Nephron (organoid): ENCODE measurements around the gene WWOX.

Source experiments
- H3K27ac Mint-ChIP-seq, 3 experiments: 2 replicates each; pipeline ENCODE4 v1.8.0; 2020; ENCODE audit warnings: mixed read lengths in 3 of 3, mild to moderate bottlenecking in 2 of 3, moderate library complexity in 1 of 3
- H3K27me3 Mint-ChIP-seq: 2 replicates; pipeline ENCODE4 v1.8.0; 2021; ENCODE audit warnings: low read depth, mild to moderate bottlenecking, moderate library complexity, mixed read lengths
- H3K36me3 Mint-ChIP-seq: 2 replicates; pipeline ENCODE4 v1.8.0; 2020; ENCODE audit warnings: low read depth, mixed read lengths
- H3K4me1 Mint-ChIP-seq: 2 replicates; pipeline ENCODE4 v1.8.0; 2020; ENCODE audit warnings: mixed read lengths
- H3K4me3 Mint-ChIP-seq, 3 experiments: 2 replicates each; pipeline ENCODE4 v1.8.0; 2020; ENCODE audit warnings: mild to moderate bottlenecking in 3 of 3, mixed read lengths in 3 of 3, moderate library complexity in 2 of 3
- H3K9me3 Mint-ChIP-seq: 2 replicates; pipeline ENCODE4 v1.8.0; 2020; ENCODE audit warnings: mixed read lengths
- TF ChIP-seq, protein P1 (sequence below), 3 experiments: fragments of 200-600 bp; sonication (generic); IDR thresholded peaks; one replicate each; pipeline ENCODE4 v1.5.0; 2021; ENCODE audit warnings: antibody characterized with exemption in 3 of 3; ENCODE audit not compliant: unreplicated experiment in 3 of 3

The WWOX gene

DNA sequence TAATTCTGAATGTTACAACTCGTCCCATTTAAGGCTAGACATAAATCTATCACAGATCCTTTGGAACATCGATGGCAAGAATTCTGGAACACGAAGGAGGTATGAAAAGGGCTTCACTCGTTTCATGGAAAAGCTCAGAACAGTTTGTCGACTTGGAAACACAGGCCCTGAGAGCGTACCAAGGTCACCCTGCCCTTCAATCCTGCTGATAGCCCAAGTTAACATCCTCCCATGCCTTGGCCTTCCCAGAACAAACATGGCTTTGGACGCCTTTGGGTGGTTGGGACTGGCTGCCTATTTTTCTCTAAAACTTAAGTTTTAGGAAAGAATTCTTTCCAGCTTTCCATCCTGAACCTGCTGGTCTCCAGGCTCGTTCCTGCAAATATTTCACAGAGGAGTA is 1105.0 kb downstream of the WWOX start:
- Mint-ChIP-seq H3K36me3 (no peaks in the 10 kb centered on the region), H3K27ac (no peak overlapping the region), H3K4me3 (no peak overlapping the region), H3K27me3 (peaks cover 23% of the 10 kb centered on the region), H3K9me3 (no peaks in the 10 kb centered on the region), H3K4me1 (no peaks in the 10 kb centered on the region)
- TF ChIP-seq, protein P1, sequence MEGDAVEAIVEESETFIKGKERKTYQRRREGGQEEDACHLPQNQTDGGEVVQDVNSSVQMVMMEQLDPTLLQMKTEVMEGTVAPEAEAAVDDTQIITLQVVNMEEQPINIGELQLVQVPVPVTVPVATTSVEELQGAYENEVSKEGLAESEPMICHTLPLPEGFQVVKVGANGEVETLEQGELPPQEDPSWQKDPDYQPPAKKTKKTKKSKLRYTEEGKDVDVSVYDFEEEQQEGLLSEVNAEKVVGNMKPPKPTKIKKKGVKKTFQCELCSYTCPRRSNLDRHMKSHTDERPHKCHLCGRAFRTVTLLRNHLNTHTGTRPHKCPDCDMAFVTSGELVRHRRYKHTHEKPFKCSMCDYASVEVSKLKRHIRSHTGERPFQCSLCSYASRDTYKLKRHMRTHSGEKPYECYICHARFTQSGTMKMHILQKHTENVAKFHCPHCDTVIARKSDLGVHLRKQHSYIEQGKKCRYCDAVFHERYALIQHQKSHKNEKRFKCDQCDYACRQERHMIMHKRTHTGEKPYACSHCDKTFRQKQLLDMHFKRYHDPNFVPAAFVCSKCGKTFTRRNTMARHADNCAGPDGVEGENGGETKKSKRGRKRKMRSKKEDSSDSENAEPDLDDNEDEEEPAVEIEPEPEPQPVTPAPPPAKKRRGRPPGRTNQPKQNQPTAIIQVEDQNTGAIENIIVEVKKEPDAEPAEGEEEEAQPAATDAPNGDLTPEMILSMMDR (IDR thresholded peaks at IDR 0.05; ENCODE audit: unreplicated experiment in 3 of 3) = no peak

DNA sequence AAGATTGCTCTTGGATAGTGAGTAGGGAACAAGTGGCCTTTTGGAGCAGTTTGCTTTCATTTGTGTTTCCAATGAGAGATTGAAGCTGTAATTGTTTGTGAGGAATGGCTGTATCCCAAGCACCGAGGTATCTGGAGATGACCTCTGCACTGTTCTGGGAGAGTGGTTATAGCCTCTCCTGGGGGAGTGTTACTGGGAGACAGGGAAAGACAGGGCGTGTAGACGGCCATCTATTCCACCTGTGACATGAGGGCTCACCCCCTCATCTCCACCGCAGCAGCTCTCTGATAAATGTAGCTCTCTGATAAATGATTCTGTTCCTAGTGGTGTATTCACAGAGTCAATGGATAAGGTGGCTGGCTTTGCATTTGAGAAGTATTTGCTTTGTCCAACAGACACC is 1107.4 kb downstream of the WWOX start:
- H3K27ac Mint-ChIP-seq = no peak overlapping the region
- peaks cover 14% of the 10 kb centered on the region for H3K27me3 Mint-ChIP-seq
- H3K9me3 Mint-ChIP-seq = no peaks in the 10 kb centered on the region
- H3K4me3 Mint-ChIP-seq = no peak overlapping the region
- H3K4me1 Mint-ChIP-seq = no peaks in the 10 kb centered on the region
- TF ChIP-seq, protein P1 (IDR thresholded peaks at IDR 0.05; ENCODE audit: unreplicated experiment in 3 of 3) = no peak
- H3K36me3 Mint-ChIP-seq = no peaks in the 10 kb centered on the region

DNA sequence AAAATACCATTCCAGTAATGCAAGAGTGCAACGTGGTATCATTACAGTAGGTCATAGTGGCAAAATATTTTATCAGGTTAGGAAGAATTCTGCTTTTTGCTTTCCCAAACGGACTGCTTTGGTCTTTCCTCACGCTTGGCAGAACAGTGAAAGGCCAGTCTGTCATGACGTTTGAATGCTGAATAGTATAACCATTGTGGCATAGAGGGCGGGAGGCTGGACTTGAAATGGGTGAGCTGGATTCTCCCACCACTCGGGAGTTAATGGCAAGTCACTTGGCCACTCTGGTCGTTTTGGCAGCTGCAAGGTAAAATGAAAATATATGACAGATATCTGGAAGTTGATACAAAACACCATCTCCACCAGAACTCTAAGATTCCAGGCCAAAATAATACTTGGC is 1109.9 kb downstream of the WWOX start:
- TF ChIP-seq, protein P1 (IDR thresholded peaks at IDR 0.05; ENCODE audit: unreplicated experiment in 3 of 3) = no peak
- H3K9me3 Mint-ChIP-seq = no peaks in the 10 kb centered on the region
- H3K36me3 Mint-ChIP-seq = peaks cover 3% of the 10 kb centered on the region
- no peaks in the 10 kb centered on the region for H3K4me1 Mint-ChIP-seq
- H3K27me3 Mint-ChIP-seq = peaks cover 18% of the 10 kb centered on the region
- no peak overlapping the region for H3K27ac Mint-ChIP-seq
- no peak overlapping the region for H3K4me3 Mint-ChIP-seq

DNA sequence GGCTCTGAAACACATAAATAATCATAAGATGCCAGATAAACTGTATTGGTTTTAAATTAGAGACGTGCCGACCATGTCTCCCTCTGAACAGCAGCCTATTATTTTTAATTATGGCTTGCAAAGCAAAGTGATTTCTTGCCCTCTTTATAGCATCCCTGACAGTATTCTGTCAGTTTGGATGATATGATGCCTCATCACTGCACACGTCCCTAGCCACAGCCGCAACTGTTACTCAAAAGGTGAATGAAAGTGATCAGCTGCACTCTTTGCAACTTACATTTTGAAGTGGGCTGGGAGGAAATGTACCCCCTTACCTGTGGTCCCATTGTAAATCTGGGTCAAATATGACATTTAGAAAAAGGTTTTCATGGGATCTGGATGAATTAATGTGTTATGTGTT is 1111.2 kb downstream of the WWOX start:
- TF ChIP-seq, protein P1 (IDR thresholded peaks at IDR 0.05; ENCODE audit: unreplicated experiment in 3 of 3) = no peak
- no peaks in the 10 kb centered on the region for H3K4me1 Mint-ChIP-seq
- peaks cover 12% of the 10 kb centered on the region for H3K27me3 Mint-ChIP-seq
- H3K27ac Mint-ChIP-seq = no peak overlapping the region
- H3K9me3 Mint-ChIP-seq = no peaks in the 10 kb centered on the region
- no peak overlapping the region for H3K4me3 Mint-ChIP-seq
- peaks cover 3% of the 10 kb centered on the region for H3K36me3 Mint-ChIP-seq

DNA sequence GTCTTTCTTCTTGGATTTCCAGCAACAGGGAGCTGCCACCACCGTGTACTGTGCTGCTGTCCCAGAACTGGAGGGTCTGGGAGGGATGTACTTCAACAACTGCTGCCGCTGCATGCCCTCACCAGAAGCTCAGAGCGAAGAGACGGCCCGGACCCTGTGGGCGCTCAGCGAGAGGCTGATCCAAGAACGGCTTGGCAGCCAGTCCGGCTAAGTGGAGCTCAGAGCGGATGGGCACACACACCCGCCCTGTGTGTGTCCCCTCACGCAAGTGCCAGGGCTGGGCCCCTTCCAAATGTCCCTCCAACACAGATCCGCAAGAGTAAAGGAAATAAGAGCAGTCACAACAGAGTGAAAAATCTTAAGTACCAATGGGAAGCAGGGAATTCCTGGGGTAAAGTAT is 1112.1 kb downstream of the WWOX start:
- no peaks in the 10 kb centered on the region for H3K4me1 Mint-ChIP-seq
- H3K36me3 Mint-ChIP-seq = peaks cover 7% of the 10 kb centered on the region
- no peaks in the 10 kb centered on the region for H3K9me3 Mint-ChIP-seq
- no peak overlapping the region for H3K27ac Mint-ChIP-seq
- TF ChIP-seq, protein P1 (IDR thresholded peaks at IDR 0.05; ENCODE audit: unreplicated experiment in 3 of 3) = no peak
- H3K4me3 Mint-ChIP-seq = no peak overlapping the region
- H3K27me3 Mint-ChIP-seq = peaks cover 8% of the 10 kb centered on the region

DNA sequence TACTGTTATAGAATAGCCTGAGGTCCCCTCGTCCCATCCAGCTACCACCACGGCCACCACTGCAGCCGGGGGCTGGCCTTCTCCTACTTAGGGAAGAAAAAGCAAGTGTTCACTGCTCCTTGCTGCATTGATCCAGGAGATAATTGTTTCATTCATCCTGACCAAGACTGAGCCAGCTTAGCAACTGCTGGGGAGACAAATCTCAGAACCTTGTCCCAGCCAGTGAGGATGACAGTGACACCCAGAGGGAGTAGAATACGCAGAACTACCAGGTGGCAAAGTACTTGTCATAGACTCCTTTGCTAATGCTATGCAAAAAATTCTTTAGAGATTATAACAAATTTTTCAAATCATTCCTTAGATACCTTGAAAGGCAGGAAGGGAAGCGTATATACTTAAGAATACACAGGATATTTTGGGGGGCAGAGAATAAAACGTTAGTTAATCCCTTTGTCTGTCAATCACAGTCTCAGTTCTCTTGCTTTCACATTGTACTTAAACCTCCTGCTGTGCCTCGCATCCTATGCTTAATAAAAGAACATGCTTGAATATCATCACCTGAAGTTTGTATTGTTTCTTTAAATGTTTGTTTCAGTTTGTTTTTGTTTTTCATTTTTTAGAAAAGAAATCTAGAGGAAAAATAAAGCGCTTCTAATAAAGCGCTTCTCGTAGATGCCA is 1112.8 kb downstream of the WWOX start:
- TF ChIP-seq, protein P1 (IDR thresholded peaks at IDR 0.05; ENCODE audit: unreplicated experiment in 3 of 3) = no peak
- Mint-ChIP-seq H3K27me3 (peaks cover 6% of the 10 kb centered on the region), H3K9me3 (no peaks in the 10 kb centered on the region), H3K36me3 (peaks cover 7% of the 10 kb centered on the region), H3K4me1 (no peaks in the 10 kb centered on the region), H3K4me3 (no peak overlapping the region), H3K27ac (no peak overlapping the region)
